Endometrium (tissue), 2 donors: ENCODE data around the gene LDHB.
"Not testable (repeated sequence)": the region's sequence is repeated elsewhere in the genome, so short reads cannot be mapped to it uniquely, and the experiment has no call there.

Experiments used
- FAIRE-seq: peaks from 2 replicates; lab custom pipeline; 2012; peaks lifted over from hg19 to GRCh38; lab: Jason Lieb, UNC
- donor health status: control.
- donor health status: control.

LDHB gene

DNA sequence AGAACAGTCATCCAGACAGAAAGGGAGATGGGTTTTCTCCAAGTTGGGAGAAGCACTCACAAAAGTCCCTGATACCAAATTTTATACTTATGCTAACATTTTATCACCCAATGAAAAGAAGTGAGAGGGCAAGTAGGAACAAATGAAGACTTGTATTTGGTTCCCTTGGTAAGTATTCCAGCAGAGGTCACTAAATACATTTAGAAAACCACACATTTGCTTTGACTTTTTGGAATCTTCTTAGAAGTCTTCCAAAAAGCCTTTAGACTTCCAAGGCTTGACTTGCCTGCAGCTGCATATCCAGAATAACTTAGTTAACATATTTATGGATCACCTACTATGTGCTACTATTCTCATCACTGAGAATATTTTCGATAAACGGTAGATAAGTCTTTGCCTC, 49.9 kb downstream of the LDHB start:
- no peak for FAIRE-seq

DNA sequence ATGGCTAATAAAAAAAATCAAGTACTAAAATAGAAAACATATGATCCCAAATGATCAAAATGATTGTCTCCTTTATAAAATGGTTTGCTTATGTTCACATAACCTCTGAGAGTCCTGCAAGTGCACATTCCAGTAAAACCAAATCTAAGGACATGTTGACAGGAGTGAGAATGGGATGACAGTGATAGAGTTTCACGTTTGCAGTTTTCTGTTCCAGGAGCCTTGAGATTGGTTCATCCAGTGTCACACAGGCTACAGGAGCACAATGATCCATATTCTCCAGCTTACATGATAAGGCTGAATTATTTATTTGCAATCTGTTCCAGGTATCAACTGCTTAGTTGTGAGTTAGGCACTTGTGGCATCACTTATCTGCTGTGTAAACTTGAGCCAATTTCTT, 51.5 kb downstream of the LDHB start:
- FAIRE-seq = no peak

DNA sequence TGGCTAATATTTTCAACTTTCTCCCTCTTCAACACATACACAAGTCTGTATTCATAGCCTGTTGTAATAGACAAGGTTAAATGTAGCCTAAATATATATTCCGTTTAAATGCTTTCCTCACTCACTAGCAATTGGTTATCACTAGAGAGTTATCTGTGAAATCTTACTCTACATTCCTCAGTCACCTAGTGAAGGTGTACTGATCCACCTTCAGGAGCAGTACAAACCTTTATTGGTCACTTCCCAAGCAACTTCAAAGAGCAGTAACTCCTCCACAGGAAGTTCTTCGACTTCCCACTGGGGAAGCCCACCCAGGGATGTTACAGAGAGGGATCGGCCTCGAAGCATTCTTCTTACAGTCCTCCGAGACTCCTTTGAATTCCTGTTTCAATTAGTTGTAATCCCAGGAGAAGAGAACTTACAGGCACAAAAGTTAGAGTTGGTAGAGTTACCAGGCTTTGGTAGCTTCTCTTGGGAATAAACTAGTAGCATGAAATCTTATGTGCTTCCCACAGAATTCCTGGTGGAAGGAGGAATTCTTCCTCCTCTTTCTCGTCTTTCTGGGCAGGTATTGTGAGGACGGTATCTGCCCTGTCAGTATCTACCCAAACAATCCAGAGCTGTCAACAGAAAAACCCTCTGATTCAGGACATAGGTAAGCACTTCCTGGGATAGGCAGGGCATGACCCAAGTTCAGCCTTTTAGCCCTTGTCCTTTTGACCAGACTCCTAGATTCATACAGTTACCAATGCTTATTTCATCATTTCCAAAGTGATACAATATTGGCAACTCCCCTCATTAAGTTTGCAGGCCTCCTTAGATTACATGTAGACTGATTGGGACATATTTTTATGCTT, 53.2 kb downstream of the LDHB start, which contains the start of gene GYS2:
Gene GYS2 (minus strand): TSS at position 603 of the 857 bp plus-strand sequence. CDS start 255 bp downstream, at position 348.
- FAIRE-seq = no peak

DNA sequence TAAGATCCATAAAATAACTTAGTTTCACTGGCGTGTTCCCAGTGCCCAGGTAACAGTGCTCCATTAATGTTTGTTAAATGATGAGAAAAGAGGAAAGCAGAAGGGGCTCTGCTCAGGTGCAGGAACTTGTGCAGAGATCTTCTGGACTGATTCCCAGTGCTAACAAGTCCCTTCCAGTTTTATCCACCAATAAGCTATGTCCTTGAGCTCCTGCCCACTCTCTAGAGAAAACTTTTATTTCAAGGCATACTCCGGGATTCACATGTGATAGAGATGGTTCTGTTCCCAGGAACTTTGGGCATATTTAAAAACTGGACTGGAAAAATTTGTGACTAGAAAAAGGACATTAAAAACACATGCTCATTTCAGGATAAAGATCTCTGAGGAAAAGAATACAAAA, 54.9 kb downstream of the LDHB start:
- FAIRE-seq = no peak

DNA sequence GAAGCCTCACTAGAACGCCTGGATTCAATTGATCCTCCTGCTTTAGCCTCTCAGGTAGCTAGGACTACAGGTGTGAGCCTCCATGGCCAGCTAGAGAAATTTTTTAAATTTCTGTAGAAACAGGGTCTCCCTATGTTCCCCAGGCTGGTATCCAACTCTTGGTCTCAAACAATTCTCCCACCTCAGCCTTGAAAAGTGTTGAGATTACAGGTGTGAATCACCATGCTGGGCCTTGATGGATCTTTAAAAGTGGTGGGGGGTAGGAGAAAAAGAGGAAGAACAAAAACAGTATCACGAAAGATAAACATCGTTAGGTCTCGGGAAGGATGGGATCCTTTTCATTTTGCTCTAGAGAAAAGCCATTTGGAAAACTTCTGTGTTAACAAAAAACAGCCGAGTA, 57.4 kb downstream of the LDHB start:
- no peak for FAIRE-seq

DNA sequence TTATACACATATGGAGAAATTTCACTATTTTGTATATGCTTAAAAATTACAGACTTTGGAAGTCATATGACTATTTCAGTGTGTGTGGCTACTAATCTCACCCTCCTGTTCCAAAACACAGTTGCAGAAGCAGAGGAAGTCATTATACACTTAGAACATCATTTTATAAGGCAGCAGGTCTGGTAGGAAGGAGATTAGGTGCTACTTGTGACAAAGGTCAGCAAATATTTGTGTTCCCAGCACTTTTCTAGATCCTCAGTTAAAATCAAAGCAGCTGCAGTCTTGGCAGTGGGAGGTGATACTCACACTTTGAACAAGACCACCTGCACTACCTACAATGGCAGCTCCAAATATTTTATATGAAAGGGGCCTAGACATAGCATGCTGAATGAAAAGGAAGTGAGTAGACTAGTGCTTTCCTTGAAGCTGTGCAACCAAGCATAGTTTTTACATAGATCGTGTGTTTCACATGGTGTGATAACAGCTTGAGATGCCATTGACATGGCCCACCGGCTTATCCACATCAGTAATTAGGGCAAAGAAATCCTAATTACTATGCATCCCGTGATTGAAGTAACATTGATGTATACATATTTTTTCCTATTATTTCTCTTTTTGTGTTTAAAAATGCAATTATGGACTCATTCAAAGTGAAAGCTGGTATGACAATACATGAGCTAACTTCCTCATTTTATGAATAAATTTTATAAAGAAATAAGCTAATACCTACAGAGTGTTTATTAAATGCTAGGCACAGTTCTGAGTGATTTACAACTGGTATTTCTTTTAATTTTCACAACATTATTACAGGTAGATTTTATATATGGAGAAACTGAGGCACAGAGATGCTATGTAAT, 58.3 kb downstream of the LDHB start:
- no peak for FAIRE-seq

DNA sequence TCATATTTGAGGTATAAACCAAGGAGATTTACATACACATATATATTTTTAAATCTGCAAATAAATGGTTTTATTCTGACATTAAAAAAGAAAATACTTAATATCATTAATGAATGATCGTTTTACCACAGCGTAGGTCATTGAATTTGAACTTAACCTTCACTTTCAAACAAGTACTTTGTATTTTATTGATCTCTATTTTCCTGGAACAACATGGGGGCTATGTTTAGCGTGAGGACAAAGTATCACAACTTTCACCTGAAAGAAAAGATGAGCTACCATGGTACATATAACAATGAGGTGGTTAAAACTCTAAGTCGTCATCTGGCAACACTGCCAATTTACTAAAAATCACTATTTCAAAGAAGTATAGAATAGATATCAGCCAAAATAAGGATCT, 59.0 kb downstream of the LDHB start:
- FAIRE-seq = no peak

DNA sequence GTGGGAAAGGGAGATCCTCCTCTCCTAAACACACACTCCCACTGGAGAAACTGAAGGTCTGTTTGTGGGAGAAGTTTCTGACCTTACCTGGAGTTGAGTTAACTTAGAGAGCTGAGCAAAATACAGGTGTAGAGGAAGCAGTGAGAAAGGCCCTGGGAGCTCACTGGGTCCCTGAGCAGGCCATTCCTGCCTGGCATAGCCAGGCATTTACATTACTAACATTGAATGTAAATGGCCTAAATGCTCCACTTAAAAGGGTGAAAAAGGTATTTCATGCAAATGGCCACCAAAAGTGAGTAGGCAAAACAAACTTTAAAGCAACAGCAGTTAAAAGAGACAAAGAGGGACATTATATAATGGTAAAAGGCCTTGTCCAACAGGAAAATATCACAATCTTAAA, 62.3 kb downstream of the LDHB start:
- not testable (repeated sequence) for FAIRE-seq

DNA sequence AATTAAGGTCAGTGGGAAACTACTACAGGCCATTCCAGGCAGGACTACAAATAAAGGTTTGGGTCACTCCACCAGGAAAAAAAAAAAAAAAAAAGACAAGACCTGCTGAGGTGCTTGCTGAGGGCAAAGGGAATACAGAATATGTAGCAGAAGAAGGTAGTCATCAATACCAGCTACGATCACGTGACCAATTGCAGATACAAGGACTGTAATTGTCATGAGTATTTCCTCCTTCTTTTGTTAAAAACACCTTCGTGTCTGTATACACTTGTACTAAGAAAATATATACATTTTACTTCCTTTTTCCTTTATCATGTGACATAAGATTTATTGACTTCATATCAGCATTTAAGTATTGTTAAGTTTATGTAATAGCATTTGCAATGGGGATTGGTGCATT, 72.2 kb downstream of the LDHB start:
- FAIRE-seq = no peak
